A549 (cell line): Measurements from ENCODE around the gene C6orf118. TPM values are rescaled to one million over a fixed set of nuclear protein-coding genes. Genes with fewer than 3 reads are reported as not detected.

Experiments
- ATAC-seq, 2 experiments: fragments of 200-7000 bp in 1 of 2; fragments of >200 bp in 1 of 2; cut with Nextera tagmentation in 1 of 2; cut with Tn5 transposase in 1 of 2; 3 replicates each; pipeline versions ENCODE4 v1.8.0 to v1.9.1; 2018 to 2020; ENCODE audit warnings: mild to moderate bottlenecking in 1 of 2, moderate library complexity in 1 of 2
- CTCF ChIA-PET: fragments of 300-600 bp; sonication (Branson Sonifier 250); formaldehyde crosslinking; extraction: SDS; loops from one replicate; lab custom pipeline; 2021; ENCODE audit warnings: antibody characterized with exemption, inconsistent platforms; lab: Yijun Ruan, JAX
- POLR2A ChIA-PET: fragments of 350-600 bp; formaldehyde crosslinking; extraction: SDS; loops from one replicate; lab custom pipeline; 2021; ENCODE audit warnings: antibody characterized with exemption, inconsistent platforms; lab: Yijun Ruan, JAX
- DNase-seq, 2 experiments: peaks; one replicate each; pipeline versions ENCODE4 v3.0.0 to v3.0.0-alpha.2; 2011 to 2016; ENCODE audit warnings: low read depth in 1 of 2, low spot score in 1 of 2
- FAIRE-seq: peaks from 2 replicates; lab custom pipeline; 2011; peaks lifted over from hg19 to GRCh38; lab: Jason Lieb, UNC
- H3K27ac ChIP-seq, 2 experiments: fragments of >200 bp; sonication (Bioruptor Twin); formaldehyde crosslinking; 3 replicates each; pipeline ENCODE4 v1.5.1; 2016 to 2017
- H3K4me1 ChIP-seq: fragments of >200 bp; sonication (Bioruptor Twin); formaldehyde crosslinking; 3 replicates; pipeline ENCODE4 v1.6.1; 2016
- H3K4me2 ChIP-seq: fragments of >200 bp; sonication (Bioruptor Twin); formaldehyde crosslinking; 3 replicates; pipeline ENCODE4 v1.6.1; 2016
- H3K4me3 ChIP-seq: fragments of >200 bp; sonication (Bioruptor Twin); formaldehyde crosslinking; 3 replicates; pipeline ENCODE4 v1.5.1; 2016
- H3K9me3 ChIP-seq: fragments of >200 bp; sonication (Bioruptor Twin); formaldehyde crosslinking; 3 replicates; pipeline ENCODE4 v1.6.1; 2016
- BHLHE40 ChIP-seq: IDR thresholded peaks from 2 replicates; pipeline ENCODE4 v1.6.1; 2012; ENCODE audit warnings: low read depth, low read length, inconsistent platforms
- CBX8 ChIP-seq: fragments of 200-600 bp; sonication (generic); IDR thresholded peaks from 2 replicates; pipeline ENCODE4 v1.6.1; 2016
- CEBPB ChIP-seq, 2 experiments: fragments of >200 bp in 1 of 2; sonication (Bioruptor Twin) in 1 of 2; formaldehyde crosslinking in 1 of 2; IDR thresholded peaks; 2 replicates each; pipeline ENCODE4 v1.6.1; 2012 to 2016
- CHD2 ChIP-seq: fragments of 150-350 bp; IDR thresholded peaks from 2 replicates; pipeline ENCODE4 v1.6.1; 2014; ENCODE audit warnings: low read length; ENCODE audit not compliant: partially characterized antibody
- ESRRA ChIP-seq: fragments of 150-350 bp; IDR thresholded peaks from 2 replicates; pipeline ENCODE4 v1.6.1; 2014; ENCODE audit warnings: mild to moderate bottlenecking, low read length, borderline replicate concordance
- GATA3 ChIP-seq: IDR thresholded peaks from 2 replicates; pipeline ENCODE4 v1.6.1; 2012; ENCODE audit warnings: borderline replicate concordance
- HDAC2 ChIP-seq: fragments of 200-600 bp; sonication (generic); IDR thresholded peaks from 2 replicates; pipeline ENCODE4 v1.6.1; 2016
- HEYL ChIP-seq: fragments of 250-450 bp; sonication (Bioruptor Pico); IDR thresholded peaks from 2 replicates; pipeline ENCODE4 v1.8.0; 2021; ENCODE audit warnings: mild to moderate bottlenecking, moderate library complexity
- HOXB13 ChIP-seq: fragments of 250-450 bp; sonication (Bioruptor Pico); IDR thresholded peaks from 2 replicates; pipeline ENCODE4 v1.5.0; 2020; ENCODE audit warnings: low read depth, mild to moderate bottlenecking, moderate library complexity
- KDM5A ChIP-seq: fragments of 200-600 bp; sonication (generic); IDR thresholded peaks from 2 replicates; pipeline ENCODE4 v1.6.1; 2016; ENCODE audit warnings: antibody characterized with exemption, mild to moderate bottlenecking
- MAFK ChIP-seq: fragments of 450-650 bp; IDR thresholded peaks from 2 replicates; pipeline ENCODE4 v1.6.1; 2014; ENCODE audit not compliant: partially characterized antibody
- NFE2L2 ChIP-seq: fragments of 150-350 bp; conservative IDR thresholded peaks from 2 replicates; pipeline ENCODE4 v1.6.1; 2014; ENCODE audit warnings: low read length
- NPAS2 ChIP-seq: fragments of 250-450 bp; sonication (Bioruptor Pico); IDR thresholded peaks from 2 replicates; pipeline ENCODE4 v1.8.0; 2022; ENCODE audit warnings: mild to moderate bottlenecking, moderate library complexity, borderline replicate concordance
- PHF8 ChIP-seq: fragments of 200-600 bp; sonication (generic); IDR thresholded peaks from 2 replicates; pipeline ENCODE4 v1.6.1; 2016; ENCODE audit warnings: low read depth, mild to moderate bottlenecking, antibody characterized with exemption, moderate library complexity, borderline replicate concordance
- RAD21 ChIP-seq, 2 experiments: fragments of >200 bp in 1 of 2; sonication (Bioruptor Twin) in 1 of 2; formaldehyde crosslinking in 1 of 2; IDR thresholded peaks in 1 of 2; conservative IDR thresholded peaks in 1 of 2; 2 replicates in 1 of 2; 3 replicates in 1 of 2; pipeline ENCODE4 v1.6.1; 2012 to 2018; ENCODE audit warnings: inconsistent platforms in 1 of 2
- SMC3 ChIP-seq: fragments of >200 bp; sonication (Bioruptor Twin); formaldehyde crosslinking; IDR thresholded peaks from 3 replicates; pipeline ENCODE4 v1.6.1; 2018; ENCODE audit warnings: inconsistent platforms
- SREBF2 ChIP-seq: fragments of 450-650 bp; IDR thresholded peaks from 2 replicates; pipeline ENCODE4 v1.6.1; 2014; ENCODE audit warnings: mild to moderate bottlenecking, moderate library complexity
- TFCP2L1 ChIP-seq: fragments of 250-450 bp; sonication (Bioruptor Pico); IDR thresholded peaks from 2 replicates; pipeline ENCODE4 v1.5.0; 2021; ENCODE audit warnings: mild to moderate bottlenecking
- ZFP36 ChIP-seq: fragments of 450-650 bp; IDR thresholded peaks from 2 replicates; pipeline ENCODE4 v1.6.1; 2014; ENCODE audit warnings: borderline replicate concordance; ENCODE audit not compliant: partially characterized antibody
- WGBS: methylation state at CpG from one replicate; pipeline ENCODE4 v1.1.6; 2017; ENCODE audit errors: missing lambda C conversion rate; 5-methylcytosine and 5-hydroxymethylcytosine counted together
- polyA plus RNA-seq, 4 experiments: library from polyadenylated mRNA; depleted of rRNA in 3 of 4; stranded (reverse); fragments of >200 nt; fragmentation: RNase III in 1 of 4; extraction: RNeasy Plus Mini Kit Qiagen cat#74134 plus additional on column Dnase treatment in 1 of 4; gene quantifications; 2 replicates in 3 of 4; 3 replicates in 1 of 4; pipeline ENCODE4 v1.2.3, GENCODE V29; 2011 to 2017
- TF ChIP-seq, protein P1 (sequence below): fragments of 450-650 bp; IDR thresholded peaks from 2 replicates; pipeline ENCODE4 v1.6.1; 2014; ENCODE audit warnings: antibody characterized with exemption
- TF ChIP-seq, protein P2 (sequence below): fragments of 250-450 bp; sonication (Bioruptor Pico); IDR thresholded peaks from 2 replicates; pipeline ENCODE4 v1.5.0; 2021; ENCODE audit warnings: mild to moderate bottlenecking, moderate library complexity, borderline replicate concordance
- TF ChIP-seq, protein P3 (sequence below): fragments of >200 bp; sonication (Bioruptor Twin); formaldehyde crosslinking; IDR thresholded peaks from 3 replicates; pipeline ENCODE4 v1.6.1; 2016

The C6orf118 gene
- polyA plus RNA-seq, 2 of the 4 experiments (the other 2 are of a cell fraction), result 0.12 to 0.39 TPM

DNA sequence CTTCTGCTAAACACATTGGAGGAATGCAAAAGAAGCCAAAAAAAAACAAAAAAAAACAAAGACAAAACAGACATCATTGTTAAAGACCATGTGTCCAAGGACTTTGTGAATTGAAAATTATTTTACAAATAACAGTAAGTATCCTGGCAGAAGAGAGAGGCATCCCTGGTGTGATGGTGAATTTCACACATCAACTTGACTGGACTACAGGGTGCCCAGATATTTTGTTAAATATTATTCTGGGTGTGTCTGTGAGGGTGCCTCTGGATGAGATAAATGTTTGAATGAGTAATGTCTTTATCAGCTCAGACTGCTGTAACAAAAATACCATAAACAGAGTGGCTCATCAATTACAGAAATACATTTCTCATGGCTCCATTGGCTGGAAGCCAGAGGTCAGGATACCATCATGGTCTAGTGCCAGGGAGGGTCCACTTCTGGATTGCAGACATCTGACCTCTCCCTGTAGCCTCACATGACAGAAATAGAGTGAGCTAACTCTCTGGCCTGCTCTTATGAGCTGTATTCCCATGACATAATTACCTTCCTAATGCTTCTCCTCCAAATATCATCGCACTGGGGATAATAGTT is 12.2 kb upstream of the C6orf118 start:
- POLR2A ChIA-PET, result no interaction called here
- no peak overlapping the region for H3K27ac ChIP-seq
- peaks cover 15% of the 10 kb centered on the region; the same call in 2 of the 3 replicates for H3K9me3 ChIP-seq
- TF ChIP-seq SMC3 (no peak), CEBPB (IDR thresholded peaks at IDR 0.05) (no peak), HOXB13 (CRISPR knock-in tag) (no peak)
- CTCF ChIA-PET, result no interaction called here
- H3K4me1 ChIP-seq, result no peaks in the 10 kb centered on the region
- WGBS, result 7% methylated on average over 1 of the region's 1 CpG
- no peak overlapping the region for H3K4me2 ChIP-seq
- ATAC-seq, result no peak
- FAIRE-seq, result no peak
- DNase-seq, result no peak
- no peak overlapping the region for H3K4me3 ChIP-seq

DNA sequence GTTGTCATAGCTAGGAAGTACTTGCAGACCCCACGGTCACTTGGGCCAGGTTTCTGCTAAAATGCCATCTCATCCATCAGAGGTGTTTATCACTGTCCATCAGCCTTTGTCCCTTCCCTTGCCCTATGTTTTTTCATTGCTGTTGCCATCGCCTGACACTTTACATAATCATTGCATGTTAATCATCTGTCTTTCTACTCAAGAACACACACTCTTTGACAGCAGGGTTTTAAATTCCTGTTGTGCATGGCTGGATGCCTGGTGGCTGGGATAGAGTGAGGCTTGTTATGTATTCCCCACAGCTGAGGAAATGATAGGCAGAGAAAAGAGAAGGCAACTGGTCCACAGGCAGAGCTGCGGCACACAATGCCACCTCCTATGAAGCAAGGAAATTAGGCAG is 11.7 kb upstream of the C6orf118 start:
- ChIA-PET POLR2A (no interaction called here), CTCF (no interaction called here)
- Histone ChIP-seq H3K4me1 (no peaks in the 10 kb centered on the region), H3K4me3 (no peak overlapping the region), H3K27ac (no peak overlapping the region), H3K9me3 (peaks cover 15% of the 10 kb centered on the region; the same call in 2 of the 3 replicates), H3K4me2 (no peak overlapping the region)
- no peak for FAIRE-seq
- DNase-seq, result no peak
- no peak for ATAC-seq
- TF ChIP-seq CHD2 (no peak), ZFP36 (no peak), BHLHE40 (no peak), NFE2L2 (no peak), HDAC2 (no peak), CBX8 (no peak), MAFK (no peak), TFCP2L1 (CRISPR knock-in tag) (no peak), HOXB13 (CRISPR knock-in tag) (no peak), SREBF2 (no peak), HEYL (CRISPR knock-in tag) (no peak), KDM5A (no peak), NPAS2 (CRISPR knock-in tag) (no peak)
- TF ChIP-seq, protein P1, sequence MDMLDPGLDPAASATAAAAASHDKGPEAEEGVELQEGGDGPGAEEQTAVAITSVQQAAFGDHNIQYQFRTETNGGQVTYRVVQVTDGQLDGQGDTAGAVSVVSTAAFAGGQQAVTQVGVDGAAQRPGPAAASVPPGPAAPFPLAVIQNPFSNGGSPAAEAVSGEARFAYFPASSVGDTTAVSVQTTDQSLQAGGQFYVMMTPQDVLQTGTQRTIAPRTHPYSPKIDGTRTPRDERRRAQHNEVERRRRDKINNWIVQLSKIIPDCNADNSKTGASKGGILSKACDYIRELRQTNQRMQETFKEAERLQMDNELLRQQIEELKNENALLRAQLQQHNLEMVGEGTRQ, result no peak
- TF ChIP-seq, protein P2, sequence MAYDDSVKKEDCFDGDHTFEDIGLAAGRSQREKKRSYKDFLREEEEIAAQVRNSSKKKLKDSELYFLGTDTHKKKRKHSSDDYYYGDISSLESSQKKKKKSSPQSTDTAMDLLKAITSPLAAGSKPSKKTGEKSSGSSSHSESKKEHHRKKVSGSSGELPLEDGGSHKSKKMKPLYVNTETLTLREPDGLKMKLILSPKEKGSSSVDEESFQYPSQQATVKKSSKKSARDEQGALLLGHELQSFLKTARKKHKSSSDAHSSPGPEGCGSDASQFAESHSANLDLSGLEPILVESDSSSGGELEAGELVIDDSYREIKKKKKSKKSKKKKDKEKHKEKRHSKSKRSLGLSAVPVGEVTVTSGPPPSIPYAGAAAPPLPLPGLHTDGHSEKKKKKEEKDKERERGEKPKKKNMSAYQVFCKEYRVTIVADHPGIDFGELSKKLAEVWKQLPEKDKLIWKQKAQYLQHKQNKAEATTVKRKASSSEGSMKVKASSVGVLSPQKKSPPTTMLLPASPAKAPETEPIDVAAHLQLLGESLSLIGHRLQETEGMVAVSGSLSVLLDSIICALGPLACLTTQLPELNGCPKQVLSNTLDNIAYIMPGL (CRISPR knock-in tag), result no peak
- TF ChIP-seq, protein P3, sequence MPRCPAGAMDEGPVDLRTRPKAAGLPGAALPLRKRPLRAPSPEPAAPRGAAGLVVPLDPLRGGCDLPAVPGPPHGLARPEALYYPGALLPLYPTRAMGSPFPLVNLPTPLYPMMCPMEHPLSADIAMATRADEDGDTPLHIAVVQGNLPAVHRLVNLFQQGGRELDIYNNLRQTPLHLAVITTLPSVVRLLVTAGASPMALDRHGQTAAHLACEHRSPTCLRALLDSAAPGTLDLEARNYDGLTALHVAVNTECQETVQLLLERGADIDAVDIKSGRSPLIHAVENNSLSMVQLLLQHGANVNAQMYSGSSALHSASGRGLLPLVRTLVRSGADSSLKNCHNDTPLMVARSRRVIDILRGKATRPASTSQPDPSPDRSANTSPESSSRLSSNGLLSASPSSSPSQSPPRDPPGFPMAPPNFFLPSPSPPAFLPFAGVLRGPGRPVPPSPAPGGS, result no peak
- WGBS, result 37% methylated on average over 3 of the region's 3 CpGs

DNA sequence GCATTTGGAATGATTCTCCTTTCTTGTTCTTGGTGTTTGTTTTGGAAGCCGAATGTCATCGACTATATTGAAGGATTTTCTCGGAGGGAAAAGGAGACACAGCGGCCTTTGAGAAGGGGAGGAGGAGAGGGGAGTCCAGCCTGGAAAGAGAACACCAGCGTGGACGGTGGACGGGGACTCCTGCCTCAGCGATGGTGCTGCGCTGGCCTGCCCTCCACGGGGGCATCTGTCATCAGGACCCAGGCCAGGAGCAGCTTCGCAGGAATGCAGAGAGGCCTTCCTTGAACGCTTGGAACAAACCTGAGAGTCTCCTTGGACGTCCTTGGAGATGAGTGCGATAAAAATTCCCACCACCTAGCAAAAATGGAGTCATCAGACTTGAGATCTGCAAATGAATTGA is 8.3 kb upstream of the C6orf118 start:
- Histone ChIP-seq H3K9me3 (peaks cover 15% of the 10 kb centered on the region; the same call in 2 of the 3 replicates), H3K27ac (no peak overlapping the region), H3K4me2 (no peak overlapping the region), H3K4me1 (no peaks in the 10 kb centered on the region), H3K4me3 (no peak overlapping the region)
- DNase-seq (no peak), ATAC-seq (no peak), FAIRE-seq (no peak)
- TF ChIP-seq HDAC2 (no peak), PHF8 (no peak), SREBF2 (no peak), RAD21 (conservative IDR thresholded peaks at IDR 0.05 in 1 of 2, IDR thresholded peaks at IDR 0.05 in 1 of 2) (no peak), GATA3 (no peak), ESRRA (no peak)
- POLR2A ChIA-PET, result no interaction called here
- WGBS, result 54% methylated on average over 11 of the region's 14 CpGs
- CTCF ChIA-PET, result no interaction called here
